NCI-H146 (cell line): ENCODE results near the gene TRDMT1.
A peak's percentile ranks its signal among the peaks of the same experiment; 100 is the strongest.

Experiments used
- DNase-seq: peaks from one replicate; lab custom pipeline; 2025; lab: John Stamatoyannopoulos, UW

TRDMT1 gene

GRCh38 chr10:17200912-17201793 lies at the start of gene TRDMT1:
TSS of gene TRDMT1 (minus strand) at chr10:17201672. CDS start at chr10:17201634, 38 bp downstream.
- DNase-seq = peak; percentile 88

- DNase-seq = no peak
Measured at GRCh38 chr10:17250736-17251135, 49.3 kb upstream of the TRDMT1 start.

- peak; percentile 11 for DNase-seq
Measured at GRCh38 chr10:17249820-17250219, 48.3 kb upstream of the TRDMT1 start.

GRCh38 chr10:17248964-17249363 lies 47.5 kb upstream of the TRDMT1 start:
- no peak for DNase-seq

- no peak for DNase-seq
Measured at GRCh38 chr10:17247210-17247609, 45.7 kb upstream of the TRDMT1 start.

GRCh38 chr10:17244700-17245365 lies 43.4 kb upstream of the TRDMT1 start:
- DNase-seq = no peak

GRCh38 chr10:17241611-17242333 lies 40.3 kb upstream of the TRDMT1 start:
- no peak for DNase-seq

- DNase-seq = no peak
Measured at GRCh38 chr10:17240616-17241015, 39.1 kb upstream of the TRDMT1 start.

GRCh38 chr10:17240096-17240495 lies 38.6 kb upstream of the TRDMT1 start:
- DNase-seq = no peak

- no peak for DNase-seq
Measured at GRCh38 chr10:17239345-17240085, 38.0 kb upstream of the TRDMT1 start.

- no peak for DNase-seq
Measured at GRCh38 chr10:17238445-17239291, 37.2 kb upstream of the TRDMT1 start.

GRCh38 chr10:17237915-17238444 lies 36.5 kb upstream of the TRDMT1 start:
- DNase-seq = no peak

- no peak for DNase-seq
Measured at GRCh38 chr10:17237149-17237527, 35.7 kb upstream of the TRDMT1 start.

GRCh38 chr10:17236468-17237148 lies 35.1 kb upstream of the TRDMT1 start:
- no peak for DNase-seq

GRCh38 chr10:17235136-17235535 lies 33.7 kb upstream of the TRDMT1 start:
- DNase-seq = no peak

- no peak for DNase-seq
Measured at GRCh38 chr10:17234431-17234945, 33.0 kb upstream of the TRDMT1 start.

GRCh38 chr10:17233286-17233991 lies 32.0 kb upstream of the TRDMT1 start:
- no peak for DNase-seq

- DNase-seq = no peak
Measured at GRCh38 chr10:17232276-17232960, 30.9 kb upstream of the TRDMT1 start.

- no peak for DNase-seq
Measured at GRCh38 chr10:17231788-17232187, 30.3 kb upstream of the TRDMT1 start.
